Stimulated activated CD8-positive, alpha-beta memory T cell treated with anti-CD3 and anti-CD28 coated beads, Interleukin-4, amount 100 ng/mL, for 24 hours (primary cell): ENCODE measurements around the gene FMN1.

Experiments used
- DNase-seq: peaks from one replicate; pipeline ENCODE4 v3.0.0-alpha.2; 2020; ENCODE audit warnings: low read depth

The FMN1 gene

GRCh38 chr15:32763295-32763694, 431.2 kb downstream of the FMN1 start:
- DNase-seq, result no peak

- no peak for DNase-seq
These were observed 437.1 kb downstream of the FMN1 start for GRCh38 chr15:32757426-32757825.

- no peak for DNase-seq
These were observed 443.5 kb downstream of the FMN1 start for GRCh38 chr15:32750979-32751378.

GRCh38 chr15:32747921-32748342, 446.6 kb downstream of the FMN1 start:
- DNase-seq, result no peak

- DNase-seq, result no peak
These were observed 448.2 kb downstream of the FMN1 start for GRCh38 chr15:32746116-32746857.

- DNase-seq, result no peak
These were observed 450.9 kb downstream of the FMN1 start for GRCh38 chr15:32743411-32744140.

- DNase-seq, result no peak
These were observed 454.9 kb downstream of the FMN1 start for GRCh38 chr15:32739522-32740063.

GRCh38 chr15:32738666-32739065, 455.8 kb downstream of the FMN1 start:
- no peak for DNase-seq

- no peak for DNase-seq
These were observed 457.2 kb downstream of the FMN1 start for GRCh38 chr15:32737304-32737703.

- no peak for DNase-seq
These were observed 457.8 kb downstream of the FMN1 start for GRCh38 chr15:32736701-32737061.

GRCh38 chr15:32735989-32736700, 458.4 kb downstream of the FMN1 start:
- no peak for DNase-seq

GRCh38 chr15:32733281-32733680, 461.2 kb downstream of the FMN1 start:
- DNase-seq, result no peak

GRCh38 chr15:32732574-32733157, 461.8 kb downstream of the FMN1 start:
- no peak for DNase-seq

- DNase-seq, result no peak
These were observed 463.5 kb downstream of the FMN1 start for GRCh38 chr15:32730677-32731654.

GRCh38 chr15:32729700-32730395, 464.7 kb downstream of the FMN1 start:
- DNase-seq, result no peak

- DNase-seq, result no peak
These were observed 471.2 kb downstream of the FMN1 start for GRCh38 chr15:32723171-32723948.

GRCh38 chr15:32722136-32722535, 472.4 kb downstream of the FMN1 start:
- DNase-seq, result no peak

GRCh38 chr15:32721596-32721995, 472.9 kb downstream of the FMN1 start:
- DNase-seq, result no peak

- no peak for DNase-seq
These were observed 475.4 kb downstream of the FMN1 start for GRCh38 chr15:32718821-32719716.
